ENCODE data around the gene TESK1.
A peak's percentile ranks its signal among the peaks of the same experiment; 100 is the strongest.

TESK1 gene

GRCh38 chr9:35558185-35558584, 46.9 kb upstream of the TESK1 start:
- Histone ChIP-seq H2AFZ (ENCODE audit: low read length) (no peak overlapping the region), H2BK12ac (ENCODE audit: low read length) (no peak overlapping the region), H4K91ac (ENCODE audit: low read depth, low read length, poor library complexity) (no peak overlapping the region), H3K4me3 (ENCODE audit: low read length in 2 of 2) (no peak overlapping the region), H3K4ac (ENCODE audit: low read length) (no peak overlapping the region), H3K18ac (ENCODE audit: low read length) (no peak overlapping the region), H3K23ac (ENCODE audit: low read depth, low read length, poor library complexity) (no peak overlapping the region), H4K8ac (ENCODE audit: low read depth, low read length) (no peak overlapping the region), H2BK5ac (ENCODE audit: low read length) (no peak overlapping the region), H3K27me3 (ENCODE audit: control insufficient read depth in 3 of 3, insufficient read depth in 3 of 3, low read depth in 1 of 3, low read length in 3 of 3) (no peaks in the 10 kb centered on the region), H3K27ac (replicated peaks; ENCODE audit: low read length) (no peak overlapping the region), H2BK15ac (ENCODE audit: low read length) (no peak overlapping the region), H3K4me1 (ENCODE audit: control insufficient read depth in 2 of 2, insufficient read depth in 1 of 2, low read depth in 1 of 2, low read length in 2 of 2) (peaks cover 3 to 4% of the 10 kb centered on the region in 2 donors), H3K36me3 (replicated peaks in 1 of 2; ENCODE audit: control insufficient read depth in 2 of 2, insufficient read depth in 2 of 2, low read length in 2 of 2) (peaks cover 20 to 49% of the 10 kb centered on the region in 2 donors), H3K9me3 (replicated peaks in 1 of 2; ENCODE audit: control insufficient read depth in 2 of 2, insufficient read depth in 1 of 2, low read depth in 1 of 2, low read length in 2 of 2) (no peaks in the 10 kb centered on the region), H3K79me1 (ENCODE audit: low read depth, low read length) (no peaks in the 10 kb centered on the region), H3K4me2 (ENCODE audit: insufficient read depth, low read length, poor library complexity, severe bottlenecking) (no peak overlapping the region), H2AK5ac (ENCODE audit: low read depth, low read length) (no peak overlapping the region), H3K14ac (ENCODE audit: low read length) (no peak overlapping the region), H2BK120ac (ENCODE audit: low read depth, low read length) (no peak overlapping the region), H3K9ac (ENCODE audit: low read depth, low read length, poor library complexity) (no peak overlapping the region)
- WGBS, 2 donors (ENCODE audit: extremely low coverage in 2 of 2, insufficient read length in 2 of 2, insufficient replicate concordance in 1 of 2) = no CpG with 5 or more reads among the region's 11 CpGs
- no peak for DNase-seq (ENCODE audit: low spot score)

- H2BK5ac ChIP-seq (ENCODE audit: low read length) = no peak overlapping the region
- H4K91ac ChIP-seq (ENCODE audit: low read depth, low read length, poor library complexity) = no peak overlapping the region
- no peak overlapping the region for H3K23ac ChIP-seq (ENCODE audit: low read depth, low read length, poor library complexity)
- no peak overlapping the region for H2BK15ac ChIP-seq (ENCODE audit: low read length)
- H2AK5ac ChIP-seq (ENCODE audit: low read depth, low read length) = no peak overlapping the region
- H3K4me1 ChIP-seq (ENCODE audit: control insufficient read depth in 2 of 2, insufficient read depth in 1 of 2, low read depth in 1 of 2, low read length in 2 of 2) = peaks cover 3 to 9% of the 10 kb centered on the region in 2 donors
- H3K36me3 ChIP-seq (replicated peaks in 1 of 2; ENCODE audit: control insufficient read depth in 2 of 2, insufficient read depth in 2 of 2, low read length in 2 of 2) = peaks cover 20 to 44% of the 10 kb centered on the region in 2 donors
- no peak overlapping the region for H3K4me2 ChIP-seq (ENCODE audit: insufficient read depth, low read length, poor library complexity, severe bottlenecking)
- H3K4ac ChIP-seq (ENCODE audit: low read length) = no peak overlapping the region
- no peaks in the 10 kb centered on the region for H3K27me3 ChIP-seq (ENCODE audit: control insufficient read depth in 3 of 3, insufficient read depth in 3 of 3, low read depth in 1 of 3, low read length in 3 of 3)
- H3K27ac ChIP-seq (replicated peaks; ENCODE audit: low read length) = no peak overlapping the region
- no peak overlapping the region for H2BK120ac ChIP-seq (ENCODE audit: low read depth, low read length)
- no peak overlapping the region for H4K8ac ChIP-seq (ENCODE audit: low read depth, low read length)
- H2AFZ ChIP-seq (ENCODE audit: low read length) = no peak overlapping the region
- WGBS, 2 donors (ENCODE audit: extremely low coverage in 2 of 2, insufficient read length in 2 of 2, insufficient replicate concordance in 1 of 2) = no CpG with 5 or more reads among the region's 20 CpGs
- H2BK12ac ChIP-seq (ENCODE audit: low read length) = no peak overlapping the region
- no peaks in the 10 kb centered on the region for H3K79me1 ChIP-seq (ENCODE audit: low read depth, low read length)
- H3K9ac ChIP-seq (ENCODE audit: low read depth, low read length, poor library complexity) = peak overlapping the region; percentile 25
- no peak overlapping the region for H3K18ac ChIP-seq (ENCODE audit: low read length)
- no peak for DNase-seq (ENCODE audit: low spot score)
- no peaks in the 10 kb centered on the region for H3K9me3 ChIP-seq (replicated peaks in 1 of 2; ENCODE audit: control insufficient read depth in 2 of 2, insufficient read depth in 1 of 2, low read depth in 1 of 2, low read length in 2 of 2)
- H3K4me3 ChIP-seq (ENCODE audit: low read length in 2 of 2) = no peak overlapping the region
- H3K14ac ChIP-seq (ENCODE audit: low read length) = no peak overlapping the region
Observed at GRCh38 chr9:35559792-35560530, 45.1 kb upstream of the TESK1 start.

- H3K27me3 ChIP-seq (ENCODE audit: control insufficient read depth in 3 of 3, insufficient read depth in 3 of 3, low read depth in 1 of 3, low read length in 3 of 3) = no peaks in the 10 kb centered on the region
- no peak overlapping the region for H2BK12ac ChIP-seq (ENCODE audit: low read length)
- H2BK15ac ChIP-seq (ENCODE audit: low read length) = no peak overlapping the region
- H3K18ac ChIP-seq (ENCODE audit: low read length) = no peak overlapping the region
- H3K9ac ChIP-seq (ENCODE audit: low read depth, low read length, poor library complexity) = no peak overlapping the region
- H2BK120ac ChIP-seq (ENCODE audit: low read depth, low read length) = no peak overlapping the region
- H3K4me1 ChIP-seq (ENCODE audit: control insufficient read depth in 2 of 2, insufficient read depth in 1 of 2, low read depth in 1 of 2, low read length in 2 of 2) = peaks cover 3 to 9% of the 10 kb centered on the region in 2 donors
- H3K23ac ChIP-seq (ENCODE audit: low read depth, low read length, poor library complexity) = no peak overlapping the region
- no peak overlapping the region for H4K8ac ChIP-seq (ENCODE audit: low read depth, low read length)
- H4K91ac ChIP-seq (ENCODE audit: low read depth, low read length, poor library complexity) = no peak overlapping the region
- no peaks in the 10 kb centered on the region for H3K9me3 ChIP-seq (replicated peaks in 1 of 2; ENCODE audit: control insufficient read depth in 2 of 2, insufficient read depth in 1 of 2, low read depth in 1 of 2, low read length in 2 of 2)
- H3K4ac ChIP-seq (ENCODE audit: low read length) = no peak overlapping the region
- no peak overlapping the region for H2BK5ac ChIP-seq (ENCODE audit: low read length)
- no peak overlapping the region for H3K27ac ChIP-seq (replicated peaks; ENCODE audit: low read length)
- H2AK5ac ChIP-seq (ENCODE audit: low read depth, low read length) = no peak overlapping the region
- no CpG with 5 or more reads among the region's 24 CpGs for WGBS, 2 donors (ENCODE audit: extremely low coverage in 2 of 2, insufficient read length in 2 of 2, insufficient replicate concordance in 1 of 2)
- H3K36me3 ChIP-seq (replicated peaks in 1 of 2; ENCODE audit: control insufficient read depth in 2 of 2, insufficient read depth in 2 of 2, low read length in 2 of 2) = peaks cover 13 to 36% of the 10 kb centered on the region in 2 donors
- no peak overlapping the region for H2AFZ ChIP-seq (ENCODE audit: low read length)
- H3K79me1 ChIP-seq (ENCODE audit: low read depth, low read length) = no peaks in the 10 kb centered on the region
- no peak for DNase-seq (ENCODE audit: low spot score)
- no peak overlapping the region for H3K4me3 ChIP-seq (ENCODE audit: low read length in 2 of 2)
- no peak overlapping the region for H3K14ac ChIP-seq (ENCODE audit: low read length)
- no peak overlapping the region for H3K4me2 ChIP-seq (ENCODE audit: insufficient read depth, low read length, poor library complexity, severe bottlenecking)
Observed at GRCh38 chr9:35560625-35561337, 44.3 kb upstream of the TESK1 start.

GRCh38 chr9:35561468-35562261, 43.4 kb upstream of the TESK1 start:
- no peak overlapping the region for H4K91ac ChIP-seq (ENCODE audit: low read depth, low read length, poor library complexity)
- H3K4me1 ChIP-seq (ENCODE audit: control insufficient read depth in 2 of 2, insufficient read depth in 1 of 2, low read depth in 1 of 2, low read length in 2 of 2) = peaks cover 3 to 10% of the 10 kb centered on the region in 2 donors
- no peak overlapping the region for H3K4me2 ChIP-seq (ENCODE audit: insufficient read depth, low read length, poor library complexity, severe bottlenecking)
- no CpG with 5 or more reads among the region's 6 CpGs for WGBS, 2 donors (ENCODE audit: extremely low coverage in 2 of 2, insufficient read length in 2 of 2, insufficient replicate concordance in 1 of 2)
- H2BK120ac ChIP-seq (ENCODE audit: low read depth, low read length) = no peak overlapping the region
- H2BK15ac ChIP-seq (ENCODE audit: low read length) = no peak overlapping the region
- no peak overlapping the region for H3K27ac ChIP-seq (replicated peaks; ENCODE audit: low read length)
- no peak overlapping the region for H3K18ac ChIP-seq (ENCODE audit: low read length)
- no peak overlapping the region for H2AK5ac ChIP-seq (ENCODE audit: low read depth, low read length)
- no peak overlapping the region for H4K8ac ChIP-seq (ENCODE audit: low read depth, low read length)
- H3K23ac ChIP-seq (ENCODE audit: low read depth, low read length, poor library complexity) = no peak overlapping the region
- H3K36me3 ChIP-seq (replicated peaks in 1 of 2; ENCODE audit: control insufficient read depth in 2 of 2, insufficient read depth in 2 of 2, low read length in 2 of 2) = peaks cover 8 to 29% of the 10 kb centered on the region in 2 donors
- DNase-seq (ENCODE audit: low spot score) = no peak
- no peak overlapping the region for H3K14ac ChIP-seq (ENCODE audit: low read length)
- no peak overlapping the region for H3K4me3 ChIP-seq (ENCODE audit: low read length in 2 of 2)
- H2AFZ ChIP-seq (ENCODE audit: low read length) = no peak overlapping the region
- no peak overlapping the region for H3K4ac ChIP-seq (ENCODE audit: low read length)
- H3K9ac ChIP-seq (ENCODE audit: low read depth, low read length, poor library complexity) = no peak overlapping the region
- H2BK5ac ChIP-seq (ENCODE audit: low read length) = no peak overlapping the region
- no peaks in the 10 kb centered on the region for H3K79me1 ChIP-seq (ENCODE audit: low read depth, low read length)
- H3K9me3 ChIP-seq (replicated peaks in 1 of 2; ENCODE audit: control insufficient read depth in 2 of 2, insufficient read depth in 1 of 2, low read depth in 1 of 2, low read length in 2 of 2) = no peaks in the 10 kb centered on the region
- no peaks in the 10 kb centered on the region for H3K27me3 ChIP-seq (ENCODE audit: control insufficient read depth in 3 of 3, insufficient read depth in 3 of 3, low read depth in 1 of 3, low read length in 3 of 3)
- H2BK12ac ChIP-seq (ENCODE audit: low read length) = no peak overlapping the region

All from neuronal stem cell (in vitro differentiated cells).